ENCODE measurements around the gene PSMC2. TPM values are rescaled to one million over a fixed set of nuclear protein-coding genes. Genes with fewer than 3 reads are reported as not detected.

PSMC2 gene
- total and polyA plus RNA-seq, 4 donors: 92.2 to 158 (median 97.1) TPM

- H3K27ac ChIP-seq (ENCODE audit: low read depth in 1 of 2, low read length in 2 of 2): no peak overlapping the region
- 81% methylated on average over 1 of the region's 1 CpG for WGBS
- H3K4me3 ChIP-seq (ENCODE audit: low read depth in 1 of 3, low read length in 3 of 3): no peak overlapping the region
- no peak for TF ChIP-seq SP1 (IDR thresholded peaks at IDR 0.05)
- TF ChIP-seq, protein P1, sequence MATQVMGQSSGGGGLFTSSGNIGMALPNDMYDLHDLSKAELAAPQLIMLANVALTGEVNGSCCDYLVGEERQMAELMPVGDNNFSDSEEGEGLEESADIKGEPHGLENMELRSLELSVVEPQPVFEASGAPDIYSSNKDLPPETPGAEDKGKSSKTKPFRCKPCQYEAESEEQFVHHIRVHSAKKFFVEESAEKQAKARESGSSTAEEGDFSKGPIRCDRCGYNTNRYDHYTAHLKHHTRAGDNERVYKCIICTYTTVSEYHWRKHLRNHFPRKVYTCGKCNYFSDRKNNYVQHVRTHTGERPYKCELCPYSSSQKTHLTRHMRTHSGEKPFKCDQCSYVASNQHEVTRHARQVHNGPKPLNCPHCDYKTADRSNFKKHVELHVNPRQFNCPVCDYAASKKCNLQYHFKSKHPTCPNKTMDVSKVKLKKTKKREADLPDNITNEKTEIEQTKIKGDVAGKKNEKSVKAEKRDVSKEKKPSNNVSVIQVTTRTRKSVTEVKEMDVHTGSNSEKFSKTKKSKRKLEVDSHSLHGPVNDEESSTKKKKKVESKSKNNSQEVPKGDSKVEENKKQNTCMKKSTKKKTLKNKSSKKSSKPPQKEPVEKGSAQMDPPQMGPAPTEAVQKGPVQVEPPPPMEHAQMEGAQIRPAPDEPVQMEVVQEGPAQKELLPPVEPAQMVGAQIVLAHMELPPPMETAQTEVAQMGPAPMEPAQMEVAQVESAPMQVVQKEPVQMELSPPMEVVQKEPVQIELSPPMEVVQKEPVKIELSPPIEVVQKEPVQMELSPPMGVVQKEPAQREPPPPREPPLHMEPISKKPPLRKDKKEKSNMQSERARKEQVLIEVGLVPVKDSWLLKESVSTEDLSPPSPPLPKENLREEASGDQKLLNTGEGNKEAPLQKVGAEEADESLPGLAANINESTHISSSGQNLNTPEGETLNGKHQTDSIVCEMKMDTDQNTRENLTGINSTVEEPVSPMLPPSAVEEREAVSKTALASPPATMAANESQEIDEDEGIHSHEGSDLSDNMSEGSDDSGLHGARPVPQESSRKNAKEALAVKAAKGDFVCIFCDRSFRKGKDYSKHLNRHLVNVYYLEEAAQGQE (IDR thresholded peaks at IDR 0.05): no peak
- TF ChIP-seq, protein P2, sequence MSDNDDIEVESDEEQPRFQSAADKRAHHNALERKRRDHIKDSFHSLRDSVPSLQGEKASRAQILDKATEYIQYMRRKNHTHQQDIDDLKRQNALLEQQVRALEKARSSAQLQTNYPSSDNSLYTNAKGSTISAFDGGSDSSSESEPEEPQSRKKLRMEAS (IDR thresholded peaks at IDR 0.05): no peak
- TF ChIP-seq TAF1 (conservative IDR thresholded peaks at IDR 0.05): no peak
- TF ChIP-seq FOXA1 (IDR thresholded peaks at IDR 0.05): no peak
- TF ChIP-seq NR2F2 (IDR thresholded peaks at IDR 0.05): no peak
- H3K36me3 ChIP-seq (ENCODE audit: control insufficient read depth in 4 of 4, insufficient read depth in 3 of 4, low read depth in 1 of 4, low read length in 3 of 4): no peaks in the 10 kb centered on the region
- H3K9ac ChIP-seq (ENCODE audit: low read depth in 1 of 2, low read length in 2 of 2): no peak overlapping the region
- H3K9me3 ChIP-seq (ENCODE audit: control insufficient read depth in 4 of 4, low read length in 3 of 4): no peaks in the 10 kb centered on the region
- no peak for DNase-seq (ENCODE audit: low spot score)
- H3K27me3 ChIP-seq (ENCODE audit: control insufficient read depth in 4 of 4, insufficient read depth in 4 of 4, low read length in 3 of 4): no peaks in the 10 kb centered on the region
- H3K4me1 ChIP-seq (ENCODE audit: control insufficient read depth in 4 of 4, insufficient read depth in 4 of 4, low read length in 3 of 4): peaks cover 0 to 12% (median 4%) of the 10 kb centered on the region in 4 donors
Observed at GRCh38 chr7:103387242-103387641, 39.8 kb downstream of the PSMC2 start.

- H3K4me3 ChIP-seq (ENCODE audit: low read depth in 1 of 3, low read length in 3 of 3): no peak overlapping the region
- WGBS: 36% methylated on average over 4 of the region's 4 CpGs
- no peaks in the 10 kb centered on the region for H3K36me3 ChIP-seq (ENCODE audit: control insufficient read depth in 4 of 4, insufficient read depth in 3 of 4, low read depth in 1 of 4, low read length in 3 of 4)
- no peak overlapping the region for H3K9ac ChIP-seq (ENCODE audit: low read depth in 1 of 2, low read length in 2 of 2)
- no peaks in the 10 kb centered on the region for H3K27me3 ChIP-seq (ENCODE audit: control insufficient read depth in 4 of 4, insufficient read depth in 4 of 4, low read length in 3 of 4)
- no peaks in the 10 kb centered on the region for H3K9me3 ChIP-seq (ENCODE audit: control insufficient read depth in 4 of 4, low read length in 3 of 4)
- no peak for DNase-seq (ENCODE audit: low spot score)
- TF ChIP-seq EGR1 (IDR thresholded peaks at IDR 0.05; ENCODE audit: low read depth in 2 of 2) (peak in 1 of 2 donors; percentile 53), JUND (IDR thresholded peaks at IDR 0.05) (peak; percentile 66 to 84), SP1 (IDR thresholded peaks at IDR 0.05) (peak; percentile 100), YY1 (IDR thresholded peaks at IDR 0.05) (peak; percentile 85), FOXA2 (IDR thresholded peaks at IDR 0.05) (peak; percentile 96), ATF3 (IDR thresholded peaks at IDR 0.05) (no peak), GABPA (IDR thresholded peaks at IDR 0.05 in 1 of 2, conservative IDR thresholded peaks at IDR 0.05 in 1 of 2) (peak in 1 of 2 donors; percentile 71), RAD21 (IDR thresholded peaks at IDR 0.05) (peak; percentile 14 to 52), HNF4A (conservative IDR thresholded peaks at IDR 0.05) (peak; percentile 92 to 97), FOXA1 (IDR thresholded peaks at IDR 0.05) (peak; percentile 90), RXRA (IDR thresholded peaks at IDR 0.05) (peak; percentile 91 to 95), NR2F2 (IDR thresholded peaks at IDR 0.05) (no peak), HNF4G (IDR thresholded peaks at IDR 0.05) (peak; percentile 73), TAF1 (conservative IDR thresholded peaks at IDR 0.05) (peak; percentile 56), CTCF (IDR thresholded peaks at IDR 0.05; ENCODE audit: low read depth, low read length, missing input control) (no peak)
- TF ChIP-seq, protein P3, sequence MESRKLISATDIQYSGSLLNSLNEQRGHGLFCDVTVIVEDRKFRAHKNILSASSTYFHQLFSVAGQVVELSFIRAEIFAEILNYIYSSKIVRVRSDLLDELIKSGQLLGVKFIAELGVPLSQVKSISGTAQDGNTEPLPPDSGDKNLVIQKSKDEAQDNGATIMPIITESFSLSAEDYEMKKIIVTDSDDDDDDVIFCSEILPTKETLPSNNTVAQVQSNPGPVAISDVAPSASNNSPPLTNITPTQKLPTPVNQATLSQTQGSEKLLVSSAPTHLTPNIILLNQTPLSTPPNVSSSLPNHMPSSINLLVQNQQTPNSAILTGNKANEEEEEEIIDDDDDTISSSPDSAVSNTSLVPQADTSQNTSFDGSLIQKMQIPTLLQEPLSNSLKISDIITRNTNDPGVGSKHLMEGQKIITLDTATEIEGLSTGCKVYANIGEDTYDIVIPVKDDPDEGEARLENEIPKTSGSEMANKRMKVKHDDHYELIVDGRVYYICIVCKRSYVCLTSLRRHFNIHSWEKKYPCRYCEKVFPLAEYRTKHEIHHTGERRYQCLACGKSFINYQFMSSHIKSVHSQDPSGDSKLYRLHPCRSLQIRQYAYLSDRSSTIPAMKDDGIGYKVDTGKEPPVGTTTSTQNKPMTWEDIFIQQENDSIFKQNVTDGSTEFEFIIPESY (IDR thresholded peaks at IDR 0.05): peak; percentile 88
- TF ChIP-seq, protein P1 (IDR thresholded peaks at IDR 0.05): peak; percentile 86
- TF ChIP-seq, protein P2 (IDR thresholded peaks at IDR 0.05): peak; percentile 83
- peak overlapping the region; percentile 80 to 86 for H3K27ac ChIP-seq (ENCODE audit: low read depth in 1 of 2, low read length in 2 of 2)
- peaks cover 0 to 12% (median 4%) of the 10 kb centered on the region in 4 donors for H3K4me1 ChIP-seq (ENCODE audit: control insufficient read depth in 4 of 4, insufficient read depth in 4 of 4, low read length in 3 of 4)
Observed at GRCh38 chr7:103388469-103389140, 41.2 kb downstream of the PSMC2 start.
